Brain microvascular endothelial cell (primary cell): ENCODE measurements around the gene BCAS1.

Experiments
- DNase-seq: peaks from one replicate; pipeline ENCODE4 v3.0.0-alpha.2; 2020
- H3K27ac ChIP-seq: fragments of 250-450 bp; sonication (Bioruptor Pico); 2 replicates; pipeline ENCODE4 v1.5.1; 2020; ENCODE audit warnings: mild to moderate bottlenecking, moderate library complexity
- H3K27me3 ChIP-seq: fragments of 250-450 bp; sonication (Bioruptor Pico); replicated peaks from 2 replicates; pipeline ENCODE4 v1.5.1; 2020; ENCODE audit warnings: mild to moderate bottlenecking
- H3K36me3 ChIP-seq: fragments of 250-450 bp; sonication (Bioruptor Pico); replicated peaks from 2 replicates; pipeline ENCODE4 v1.5.1; 2020; ENCODE audit warnings: mild to moderate bottlenecking
- H3K4me3 ChIP-seq: 2 replicates; pipeline ENCODE4 v1.5.1; 2011; ENCODE audit warnings: low read depth, mild to moderate bottlenecking, control low read depth, low read length, moderate library complexity
- CTCF ChIP-seq: IDR thresholded peaks from 2 replicates; pipeline ENCODE4 v1.5.1; 2011; ENCODE audit warnings: low read depth, mild to moderate bottlenecking, moderate library complexity, low read length, control low read depth, inconsistent platforms; ENCODE audit errors: missing control alignments
- in situ Hi-C: cut with HindIII; loops from 2 replicates; pipeline ENCODE4 v1.10.0; 2017; ENCODE audit warnings: low sequenced_read_pairs, low pct_ligation_motif_present

BCAS1 gene

DNA sequence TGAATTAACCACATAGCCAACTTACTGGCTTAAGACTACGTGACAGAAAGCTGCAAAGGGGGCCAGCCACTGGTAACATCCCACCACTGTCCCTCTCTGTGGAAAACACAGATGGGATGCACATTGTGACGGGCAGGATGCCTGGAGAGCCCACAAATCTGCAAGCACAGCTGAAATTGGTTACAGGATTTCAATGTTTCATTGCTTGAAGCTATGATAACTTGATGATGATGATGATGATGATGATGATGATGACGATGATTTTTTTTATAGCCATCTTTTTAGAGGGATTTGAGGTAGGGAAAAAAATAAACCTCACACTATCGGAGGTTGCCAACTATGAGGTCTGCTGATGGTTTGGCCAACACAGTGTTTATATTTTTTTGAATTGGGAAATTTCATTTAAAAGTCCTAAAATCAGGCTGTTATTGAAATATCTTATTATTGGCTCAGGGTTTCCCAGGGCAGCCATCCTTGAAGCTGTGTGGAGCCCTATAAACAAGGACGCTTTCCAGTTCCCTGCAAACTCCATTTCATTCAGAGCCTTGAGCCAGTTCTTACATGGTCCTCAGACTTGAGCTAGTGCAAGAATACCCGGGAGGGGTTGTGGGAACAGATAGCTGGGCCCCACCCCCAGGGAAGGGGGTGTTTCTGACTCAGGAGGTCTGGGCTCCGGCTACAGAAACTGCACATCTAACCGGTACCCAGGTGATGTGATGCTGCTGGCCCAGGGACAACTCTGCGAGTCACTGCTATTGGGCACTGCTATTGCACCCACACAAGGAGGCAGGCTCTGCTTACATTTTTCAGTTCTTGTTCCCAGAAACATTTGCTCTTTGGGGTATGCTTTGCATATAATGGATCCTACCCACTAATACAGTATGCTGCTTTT is 27.1 kb downstream of the BCAS1 start:
- no peaks in the 10 kb centered on the region for H3K27me3 ChIP-seq
- H3K36me3 ChIP-seq = no peaks in the 10 kb centered on the region
- H3K27ac ChIP-seq = no peak overlapping the region
- in situ Hi-C loops = no loop called here
- no peak overlapping the region for H3K4me3 ChIP-seq
- no peak for DNase-seq
- TF ChIP-seq CTCF = no peak

- no peak overlapping the region for H3K27ac ChIP-seq
- DNase-seq = no peak
- in situ Hi-C loops = no loop called here
- no peak for TF ChIP-seq CTCF
- H3K36me3 ChIP-seq = no peaks in the 10 kb centered on the region
- H3K4me3 ChIP-seq = no peak overlapping the region
- no peaks in the 10 kb centered on the region for H3K27me3 ChIP-seq
Measured at GRCh38 chr20:54042021-54042420, 28.4 kb downstream of the BCAS1 start.

- TF ChIP-seq CTCF = no peak
- no peaks in the 10 kb centered on the region for H3K36me3 ChIP-seq
- in situ Hi-C loops = no loop called here
Measured at GRCh38 chr20:54041336-54041735, 29.1 kb downstream of the BCAS1 start.

GRCh38 chr20:54040531-54040930 is 29.9 kb downstream of the BCAS1 start:
- DNase-seq = no peak
- H3K36me3 ChIP-seq = no peaks in the 10 kb centered on the region
- no peak for TF ChIP-seq CTCF
- H3K4me3 ChIP-seq = no peak overlapping the region
- no peak overlapping the region for H3K27ac ChIP-seq
- in situ Hi-C loops = no loop called here
- no peaks in the 10 kb centered on the region for H3K27me3 ChIP-seq

More at GRCh38 chr20:54041336-54041735, 29.1 kb downstream of the BCAS1 start:
- no peak for DNase-seq
- Histone ChIP-seq H3K27me3 (no peaks in the 10 kb centered on the region), H3K4me3 (no peak overlapping the region), H3K27ac (no peak overlapping the region)

DNA sequence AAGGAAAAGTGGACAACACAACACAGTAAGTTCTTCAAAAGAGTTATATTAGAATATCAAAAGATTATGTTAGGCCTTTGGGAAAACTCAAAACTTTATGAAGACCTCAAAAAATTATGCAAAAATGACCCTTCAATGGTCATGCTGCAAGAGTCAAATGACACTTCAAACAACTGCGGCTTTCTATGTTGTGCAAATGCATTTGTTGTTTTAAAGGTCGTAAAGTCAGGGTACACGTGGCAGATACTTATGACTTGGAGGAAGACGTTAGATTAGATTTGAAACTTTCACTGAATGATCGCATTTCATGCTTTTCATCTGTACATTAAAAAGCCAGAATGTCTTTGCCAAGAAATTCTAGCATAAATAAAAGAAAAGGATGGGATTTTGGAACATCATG is 31.4 kb downstream of the BCAS1 start:
- in situ Hi-C loops = no loop called here

More for the DNA sequence above, 31.4 kb downstream of the BCAS1 start:
- Histone ChIP-seq H3K4me3 (no peak overlapping the region), H3K36me3 (no peaks in the 10 kb centered on the region), H3K27ac (no peak overlapping the region), H3K27me3 (no peaks in the 10 kb centered on the region)
- no peak for DNase-seq
- TF ChIP-seq CTCF = no peak
